Measurements from ENCODE around the gene TCHHL1.

DNA sequence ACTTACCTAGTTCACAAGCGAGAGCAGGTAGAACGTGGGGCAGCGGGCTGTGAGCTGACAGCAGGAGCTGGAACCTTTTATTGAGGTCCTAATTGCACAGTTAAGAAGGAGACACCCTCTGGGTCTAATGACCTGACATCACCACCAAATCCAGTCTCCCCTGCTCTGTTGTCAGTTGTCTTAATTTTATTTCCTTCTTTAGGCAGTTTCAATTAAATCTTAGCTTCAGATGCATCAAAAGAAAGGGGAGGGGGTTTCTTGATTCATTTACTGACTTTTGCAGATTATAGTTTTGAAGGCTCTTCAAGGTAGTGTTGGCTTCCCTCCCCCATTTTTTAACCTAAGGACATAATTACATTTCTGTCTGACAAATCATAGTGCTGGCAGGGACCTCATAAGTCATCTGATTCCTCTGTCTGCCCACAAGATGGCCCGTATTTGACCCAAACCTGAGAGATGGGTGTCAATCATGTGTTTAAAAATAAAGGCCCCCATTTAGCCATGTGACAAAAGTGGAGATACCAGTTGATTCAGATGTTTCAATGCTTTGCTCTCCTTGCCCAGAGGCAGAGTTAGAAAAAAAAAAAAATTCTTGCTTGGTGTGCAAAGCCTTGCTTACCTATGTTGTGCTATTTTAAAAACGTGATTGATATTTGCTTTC is at the start of gene TCHHL1:
- no peak for TF ChIP-seq BACH1 (IDR thresholded peaks at IDR 0.05; ENCODE audit: borderline replicate concordance)
- TF ChIP-seq MTA3 (IDR thresholded peaks at IDR 0.05; ENCODE audit: borderline replicate concordance, low read length): no peak
- TF ChIP-seq RCOR1 (conservative IDR thresholded peaks at IDR 0.05; ENCODE audit: low read depth, low read length): no peak
- no peak for TF ChIP-seq ZNF24 (IDR thresholded peaks at IDR 0.05)
- TF ChIP-seq MXI1 (IDR thresholded peaks at IDR 0.05; ENCODE audit: low read depth, low read length): no peak
- TF ChIP-seq, protein P1, sequence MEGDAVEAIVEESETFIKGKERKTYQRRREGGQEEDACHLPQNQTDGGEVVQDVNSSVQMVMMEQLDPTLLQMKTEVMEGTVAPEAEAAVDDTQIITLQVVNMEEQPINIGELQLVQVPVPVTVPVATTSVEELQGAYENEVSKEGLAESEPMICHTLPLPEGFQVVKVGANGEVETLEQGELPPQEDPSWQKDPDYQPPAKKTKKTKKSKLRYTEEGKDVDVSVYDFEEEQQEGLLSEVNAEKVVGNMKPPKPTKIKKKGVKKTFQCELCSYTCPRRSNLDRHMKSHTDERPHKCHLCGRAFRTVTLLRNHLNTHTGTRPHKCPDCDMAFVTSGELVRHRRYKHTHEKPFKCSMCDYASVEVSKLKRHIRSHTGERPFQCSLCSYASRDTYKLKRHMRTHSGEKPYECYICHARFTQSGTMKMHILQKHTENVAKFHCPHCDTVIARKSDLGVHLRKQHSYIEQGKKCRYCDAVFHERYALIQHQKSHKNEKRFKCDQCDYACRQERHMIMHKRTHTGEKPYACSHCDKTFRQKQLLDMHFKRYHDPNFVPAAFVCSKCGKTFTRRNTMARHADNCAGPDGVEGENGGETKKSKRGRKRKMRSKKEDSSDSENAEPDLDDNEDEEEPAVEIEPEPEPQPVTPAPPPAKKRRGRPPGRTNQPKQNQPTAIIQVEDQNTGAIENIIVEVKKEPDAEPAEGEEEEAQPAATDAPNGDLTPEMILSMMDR (IDR thresholded peaks at IDR 0.05 in 2 of 3, conservative IDR thresholded peaks at IDR 0.05 in 1 of 3; ENCODE audit: control insufficient read depth in 2 of 3, extremely low read depth in 1 of 3, insufficient read depth in 1 of 3, low read depth in 3 of 3, low read length in 3 of 3): no peak
- TF ChIP-seq, protein P2, sequence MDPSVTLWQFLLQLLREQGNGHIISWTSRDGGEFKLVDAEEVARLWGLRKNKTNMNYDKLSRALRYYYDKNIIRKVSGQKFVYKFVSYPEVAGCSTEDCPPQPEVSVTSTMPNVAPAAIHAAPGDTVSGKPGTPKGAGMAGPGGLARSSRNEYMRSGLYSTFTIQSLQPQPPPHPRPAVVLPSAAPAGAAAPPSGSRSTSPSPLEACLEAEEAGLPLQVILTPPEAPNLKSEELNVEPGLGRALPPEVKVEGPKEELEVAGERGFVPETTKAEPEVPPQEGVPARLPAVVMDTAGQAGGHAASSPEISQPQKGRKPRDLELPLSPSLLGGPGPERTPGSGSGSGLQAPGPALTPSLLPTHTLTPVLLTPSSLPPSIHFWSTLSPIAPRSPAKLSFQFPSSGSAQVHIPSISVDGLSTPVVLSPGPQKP (IDR thresholded peaks at IDR 0.05; ENCODE audit: low read depth, low read length): no peak
- TF ChIP-seq TCF12 (IDR thresholded peaks at IDR 0.05; ENCODE audit: low read depth, low read length): no peak
